ENCODE data around the gene SP110.

Gene SP110

GRCh38 chr2:230170532-230170931, 49.3 kb downstream of the SP110 start:
- DNase-seq (ENCODE audit: low spot score) = no peak

GRCh38 chr2:230166557-230167170, 53.1 kb downstream of the SP110 start:
- no peak for DNase-seq (ENCODE audit: low spot score)

DNA sequence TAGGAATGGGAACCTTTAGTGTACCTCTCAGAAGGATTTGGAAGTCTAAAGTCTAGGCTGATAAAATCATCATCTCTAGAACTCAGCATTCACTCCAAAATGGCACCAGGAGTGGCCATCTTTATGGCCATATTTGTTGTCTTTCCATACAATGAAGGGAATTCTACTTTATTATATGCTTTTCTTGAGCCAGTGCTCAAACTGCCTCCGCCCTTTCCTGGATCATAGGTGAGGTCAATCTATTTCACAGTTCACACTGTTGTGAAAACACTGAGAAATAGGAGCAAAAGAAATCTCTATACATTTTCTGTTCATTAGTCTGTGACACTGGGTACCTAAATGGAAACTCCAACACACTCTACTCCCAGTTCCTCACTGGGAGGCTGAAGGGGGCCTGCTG, 55.6 kb downstream of the SP110 start:
- DNase-seq (ENCODE audit: low spot score) = no peak

GRCh38 chr2:230162981-230163380, 56.8 kb downstream of the SP110 start:
- peak; percentile 40 for DNase-seq (ENCODE audit: low spot score)

- DNase-seq (ENCODE audit: low spot score) = no peak
These were observed 58.6 kb downstream of the SP110 start for GRCh38 chr2:230161184-230161583.

DNA sequence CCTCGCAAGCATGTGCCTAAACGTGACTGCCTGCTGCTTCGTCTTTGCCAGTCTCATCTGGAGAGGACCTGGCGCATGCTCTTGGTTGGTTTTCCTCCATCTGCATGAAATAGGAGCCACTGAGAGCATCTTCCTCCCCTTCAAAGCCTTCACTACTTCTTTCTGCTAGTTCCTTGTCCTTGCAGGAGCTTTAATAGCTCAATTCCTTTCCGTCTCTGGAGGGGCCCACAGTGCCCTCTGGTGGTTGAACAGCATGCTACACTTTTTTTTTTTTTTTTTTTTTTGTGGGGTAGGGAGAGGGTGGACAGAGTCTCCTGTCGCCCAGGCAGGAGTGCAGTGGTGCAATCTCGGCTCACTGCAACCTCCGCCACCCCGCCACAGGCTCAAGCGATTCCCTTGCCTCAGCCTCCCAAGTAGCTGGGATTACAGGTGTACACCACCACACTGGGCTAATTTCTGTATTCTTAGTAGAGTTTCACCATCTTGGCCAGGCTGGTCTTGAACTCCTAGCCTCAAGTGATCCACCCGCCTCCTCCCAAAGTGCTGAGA, 59.6 kb downstream of the SP110 start:
- peak; percentile 74 for DNase-seq (ENCODE audit: low spot score)

DNA sequence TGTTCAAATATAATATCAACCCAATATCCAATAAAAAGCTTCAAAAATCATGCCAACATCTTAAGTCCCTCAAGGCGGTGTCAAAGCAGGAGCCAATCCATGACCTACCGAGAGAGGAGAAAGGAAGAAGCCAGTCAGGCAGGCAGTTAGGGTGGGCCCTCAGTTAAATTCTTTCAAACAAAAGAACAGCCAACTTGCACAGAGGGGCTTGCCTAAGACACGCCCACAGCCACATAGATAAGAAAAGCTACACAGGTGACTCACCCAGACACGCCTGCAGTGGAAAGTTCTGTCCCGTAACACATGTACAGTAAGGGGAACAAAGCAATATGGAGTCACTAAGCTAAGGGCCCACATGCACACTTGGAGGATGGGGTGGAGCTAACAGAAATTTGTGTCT, 61.3 kb downstream of the SP110 start:
- peak; percentile 31 for DNase-seq (ENCODE audit: low spot score)

DNA sequence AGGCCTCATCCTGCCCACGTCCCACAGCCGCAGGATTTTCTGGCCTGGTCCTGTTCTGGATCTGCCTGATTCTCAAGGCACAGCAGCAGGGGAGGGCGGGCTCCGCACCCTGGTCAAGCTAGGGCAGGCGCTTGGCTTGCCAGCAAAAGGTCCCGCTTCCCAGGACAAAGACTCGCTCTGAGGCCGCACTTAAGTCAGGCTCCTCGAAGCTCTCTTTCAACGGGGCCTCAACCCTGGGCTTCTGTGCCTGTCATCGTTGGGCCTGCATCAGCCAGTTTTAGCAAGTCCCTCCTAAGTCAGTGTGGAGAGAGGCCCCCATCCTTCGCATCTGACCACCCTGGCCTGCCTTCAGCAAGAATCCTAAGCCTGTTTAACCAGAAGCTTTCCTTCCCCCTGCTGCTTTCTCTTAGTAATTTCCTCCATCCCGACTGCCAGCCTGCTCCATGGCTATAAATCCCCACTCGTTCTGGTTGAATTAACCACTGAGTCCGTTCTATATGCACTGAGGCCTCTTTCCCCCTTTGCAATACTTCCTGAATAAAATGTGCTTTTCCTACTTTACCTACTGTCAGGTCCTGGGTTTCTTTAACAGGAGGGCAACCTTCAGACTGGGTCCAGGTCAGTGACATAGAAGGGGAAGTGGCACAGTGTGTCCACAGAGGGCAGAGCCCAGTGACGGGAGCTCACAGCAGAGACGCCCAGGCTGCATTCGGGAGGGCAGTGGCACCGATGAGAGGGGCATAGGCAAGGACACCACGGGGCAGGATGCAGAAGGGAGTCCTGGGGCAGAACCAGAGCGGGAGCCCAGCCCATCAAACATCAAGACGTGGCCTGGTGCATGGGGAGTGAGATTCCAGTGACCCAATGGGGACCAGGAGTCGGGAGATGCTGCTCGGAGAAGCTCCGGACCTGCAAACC, 62.7 kb downstream of the SP110 start:
- DNase-seq (ENCODE audit: low spot score) = no peak

- no peak for DNase-seq (ENCODE audit: low spot score)
These were observed 64.4 kb downstream of the SP110 start for GRCh38 chr2:230155359-230155758.

- DNase-seq (ENCODE audit: low spot score) = no peak
These were observed 66.3 kb downstream of the SP110 start for GRCh38 chr2:230153390-230153976.

- no peak for DNase-seq (ENCODE audit: low spot score)
These were observed 67.5 kb downstream of the SP110 start for GRCh38 chr2:230152334-230152733.

- no peak for DNase-seq (ENCODE audit: low spot score)
These were observed 75.4 kb downstream of the SP110 start for GRCh38 chr2:230144355-230144754.

- DNase-seq (ENCODE audit: low spot score) = no peak
These were observed 79.1 kb downstream of the SP110 start for GRCh38 chr2:230140667-230141066.

DNA sequence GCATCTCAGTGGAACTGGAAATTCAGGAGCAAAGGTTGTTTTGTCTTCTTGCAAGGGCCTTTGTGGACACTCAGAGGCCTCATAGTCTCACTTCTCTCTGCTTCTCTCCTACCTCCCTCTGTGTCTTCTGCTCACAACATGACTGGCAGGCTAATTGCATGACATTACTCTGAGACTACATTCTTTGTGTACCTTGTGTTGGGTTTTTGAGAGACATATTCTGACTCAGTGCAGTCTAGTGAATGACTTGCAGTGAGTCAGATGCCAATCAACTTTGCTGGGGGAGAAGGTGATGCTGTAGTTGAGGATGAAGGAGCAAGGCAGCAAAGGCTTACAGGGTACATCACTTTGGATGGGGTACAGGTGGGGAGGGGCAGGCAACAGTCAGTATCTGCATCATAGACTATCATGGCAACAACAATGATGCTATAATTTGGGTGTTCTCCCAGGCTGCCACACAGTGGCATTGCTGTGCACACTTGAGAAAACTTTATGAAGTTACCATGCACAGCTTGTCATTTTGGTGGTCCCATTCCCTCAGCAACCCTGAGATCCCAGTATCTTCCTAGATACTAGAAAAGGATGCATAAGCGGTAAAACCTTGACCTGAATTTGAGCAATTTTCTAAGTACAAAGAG, 81.8 kb downstream of the SP110 start:
- no peak for DNase-seq (ENCODE audit: low spot score)

- no peak for DNase-seq (ENCODE audit: low spot score)
These were observed 84.7 kb downstream of the SP110 start for GRCh38 chr2:230135130-230135525.

DNA sequence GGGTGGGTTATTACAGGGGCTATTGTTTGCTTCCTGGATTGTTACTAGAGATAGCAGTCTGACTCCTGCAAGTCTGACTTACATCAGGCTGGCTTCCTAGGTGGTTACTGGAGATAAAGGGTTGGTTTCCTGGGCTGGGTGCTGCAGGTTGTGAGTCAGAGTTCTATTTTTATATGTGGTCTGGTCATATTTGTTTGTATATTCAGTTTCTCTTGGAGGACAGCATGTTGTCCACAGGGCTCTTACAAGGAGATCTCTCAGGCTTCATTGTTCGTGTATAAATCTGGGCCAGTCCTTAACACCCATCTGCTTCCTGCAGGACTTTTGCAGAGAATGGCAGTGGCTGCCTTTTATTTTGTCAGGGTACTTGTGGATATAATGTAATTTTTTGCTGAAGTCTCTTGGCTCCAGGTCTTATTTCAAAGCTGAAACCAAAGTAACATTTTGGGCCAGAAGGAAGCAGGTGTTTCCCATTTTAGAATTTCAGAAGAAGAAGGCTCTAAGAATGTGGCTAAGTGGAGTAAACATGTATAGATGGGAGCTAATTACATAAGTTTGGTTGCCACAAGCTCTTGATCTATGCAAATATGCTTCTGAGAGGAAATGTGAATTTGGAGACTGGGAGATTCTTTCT, 85.2 kb downstream of the SP110 start:
- peak; percentile 26 for DNase-seq (ENCODE audit: low spot score)

DNA sequence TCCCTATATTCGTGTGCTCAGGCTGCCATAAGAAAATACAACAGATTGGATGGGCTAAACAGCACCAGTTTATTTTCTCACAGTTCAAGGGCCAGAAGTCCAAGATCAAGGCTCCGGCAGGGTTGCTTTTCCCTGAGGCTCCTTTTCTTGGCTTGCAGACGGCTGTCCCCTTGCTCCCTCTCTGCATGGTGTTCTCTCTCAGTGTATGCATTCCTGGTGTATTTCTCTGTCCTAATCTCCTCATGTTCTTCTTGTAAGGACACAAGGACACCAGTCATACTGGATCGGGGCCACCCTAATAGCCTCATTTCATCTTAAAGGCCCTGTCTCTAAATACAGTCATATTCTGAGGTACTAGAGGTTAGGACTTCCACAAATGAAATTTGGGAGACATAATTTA, 88.4 kb downstream of the SP110 start:
- no peak for DNase-seq (ENCODE audit: low spot score)

DNA sequence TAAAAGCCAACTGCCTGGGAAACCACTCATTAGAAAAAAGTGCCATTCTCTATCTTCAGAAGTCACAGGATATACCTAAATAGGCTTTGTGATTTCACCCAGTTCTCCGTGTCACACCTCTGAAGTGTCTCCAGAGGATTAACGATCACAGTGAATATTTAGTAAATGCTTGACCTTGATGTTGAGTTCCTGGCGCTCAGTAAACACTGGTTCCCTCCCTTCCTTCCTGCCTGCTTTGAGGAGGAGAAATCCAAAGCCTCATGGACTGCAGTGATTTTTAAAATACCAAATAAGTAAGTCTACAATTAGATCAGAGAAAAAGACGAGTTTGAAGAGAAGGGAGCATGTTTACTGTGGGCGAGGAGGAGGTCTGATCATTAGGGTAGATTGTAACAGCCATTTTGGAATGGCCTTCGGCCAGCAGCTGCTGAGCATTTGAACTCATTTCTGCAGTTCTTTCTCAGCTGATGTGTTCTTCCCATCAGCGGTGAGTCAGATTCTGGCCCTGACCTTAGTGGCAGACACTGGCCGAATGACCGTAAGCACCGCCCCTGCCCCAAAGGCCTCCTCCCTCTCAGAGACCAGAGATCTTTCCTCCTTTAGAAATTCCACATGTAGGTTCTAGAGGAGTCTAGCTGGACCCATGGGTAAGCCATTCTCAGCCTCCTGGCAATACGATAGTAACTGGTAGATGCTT, 89.0 kb downstream of the SP110 start:
- DNase-seq (ENCODE audit: low spot score) = no peak

DNA sequence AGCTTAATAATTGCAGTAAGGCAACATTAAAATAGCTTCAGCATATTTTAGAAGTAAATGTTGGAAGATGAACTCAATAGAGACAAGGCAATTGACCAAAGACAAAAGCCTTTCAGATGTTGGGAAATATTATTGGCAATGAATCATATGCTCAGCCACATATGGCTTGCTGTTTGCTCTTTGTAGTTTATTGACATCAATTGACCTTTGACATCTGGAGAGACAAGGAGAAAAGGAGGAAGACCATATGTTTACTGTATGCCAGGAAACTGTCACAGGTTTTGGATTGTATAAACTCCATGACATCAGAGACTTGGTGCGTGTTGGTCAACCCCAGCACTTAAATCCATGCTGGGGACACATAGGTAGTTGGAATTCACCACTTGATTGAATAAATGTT, 90.4 kb downstream of the SP110 start:
- no peak for DNase-seq (ENCODE audit: low spot score)

DNA sequence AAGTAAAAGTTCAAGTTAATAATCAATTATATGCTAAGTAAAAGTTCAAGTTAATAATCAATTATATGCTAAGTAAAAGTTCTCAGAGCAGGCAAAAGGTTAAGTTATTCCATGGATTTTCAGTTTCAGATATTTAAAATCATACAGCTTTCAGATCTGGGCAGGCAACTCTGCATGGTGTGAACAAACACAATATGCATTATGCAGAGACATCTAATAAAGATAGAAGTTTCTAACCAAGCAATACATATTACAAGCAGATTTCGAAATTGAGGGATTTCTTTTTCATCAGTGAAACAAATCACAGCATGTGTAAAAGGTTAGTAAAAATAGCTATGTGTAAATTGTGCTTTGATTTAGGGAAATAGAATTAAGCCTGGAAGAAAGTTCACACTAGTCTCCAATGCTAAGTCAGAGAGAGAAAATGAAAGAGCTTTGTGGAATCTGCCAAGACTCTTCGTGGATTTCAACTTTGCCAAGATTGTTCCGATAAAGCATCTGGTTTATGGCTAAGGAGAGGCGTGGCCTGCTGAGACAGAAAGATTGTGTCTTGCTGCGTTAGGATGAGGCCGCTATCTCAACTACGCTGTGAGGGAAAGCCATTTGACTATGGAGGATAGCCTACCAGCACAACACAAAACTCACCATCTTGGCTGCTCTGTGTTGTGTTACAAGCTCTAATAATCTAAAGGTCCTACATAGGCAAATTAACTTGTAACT, 91.0 kb downstream of the SP110 start:
- no peak for DNase-seq (ENCODE audit: low spot score)

DNA sequence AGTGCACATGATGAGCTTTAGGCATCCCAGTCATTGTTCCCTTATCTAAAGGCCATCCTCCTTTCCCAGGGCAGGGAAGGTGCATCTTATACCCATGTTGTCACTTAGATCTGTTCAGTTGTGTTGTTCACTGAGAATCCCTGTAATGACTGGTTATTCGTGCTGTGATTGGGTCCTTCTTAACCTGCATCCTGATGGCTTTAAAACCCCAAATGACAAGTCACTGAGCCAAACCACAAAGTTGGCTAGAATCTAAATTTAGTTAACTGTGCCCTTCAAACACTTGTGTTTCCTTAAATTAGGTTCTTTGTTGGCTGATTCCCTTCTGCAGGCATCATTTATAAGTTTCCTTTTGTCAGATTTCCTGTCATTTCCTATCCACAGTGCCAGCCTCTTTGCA, 92.6 kb downstream of the SP110 start:
- no peak for DNase-seq (ENCODE audit: low spot score)
